GM21576 (cell line): ENCODE data around the gene CBX6.

ENCODE experiments used
- ATAC-seq: cut with Tn5 transposase; IDR thresholded peaks from one replicate; pipeline ENCODE4 v1.9.1; 2021; ENCODE audit warnings: mild to moderate bottlenecking, moderate library complexity; ENCODE audit not compliant: unreplicated experiment

Gene CBX6

GRCh38 chr22:38841211-38841610, 30.8 kb downstream of the CBX6 start:
- no peak for ATAC-seq

- ATAC-seq, result no peak
These were observed 31.9 kb downstream of the CBX6 start for GRCh38 chr22:38840129-38840528.

- no peak for ATAC-seq
These were observed 32.3 kb downstream of the CBX6 start for GRCh38 chr22:38839686-38840085.

- ATAC-seq, result no peak
These were observed 34.5 kb downstream of the CBX6 start for GRCh38 chr22:38837414-38837928.

GRCh38 chr22:38835888-38836301, 36.1 kb downstream of the CBX6 start:
- no peak for ATAC-seq

- no peak for ATAC-seq
These were observed 37.0 kb downstream of the CBX6 start for GRCh38 chr22:38834991-38835390.

- no peak for ATAC-seq
These were observed 37.6 kb downstream of the CBX6 start for GRCh38 chr22:38834215-38834953.

- ATAC-seq, result no peak
These were observed 39.0 kb downstream of the CBX6 start for GRCh38 chr22:38833061-38833460.

- no peak for ATAC-seq
These were observed 39.7 kb downstream of the CBX6 start for GRCh38 chr22:38832005-38832978.

GRCh38 chr22:38831166-38831945, 40.7 kb downstream of the CBX6 start:
- no peak for ATAC-seq

GRCh38 chr22:38830845-38831108, 41.2 kb downstream of the CBX6 start:
- ATAC-seq, result no peak

- ATAC-seq, result no peak
These were observed 41.8 kb downstream of the CBX6 start for GRCh38 chr22:38830026-38830844.

GRCh38 chr22:38829485-38829884, 42.5 kb downstream of the CBX6 start:
- no peak for ATAC-seq

- ATAC-seq, result no peak
These were observed 43.3 kb downstream of the CBX6 start for GRCh38 chr22:38828616-38829205.

- ATAC-seq, result no peak
These were observed 43.8 kb downstream of the CBX6 start for GRCh38 chr22:38828191-38828590.

GRCh38 chr22:38827510-38827909, 44.5 kb downstream of the CBX6 start:
- no peak for ATAC-seq

GRCh38 chr22:38826801-38827200, 45.2 kb downstream of the CBX6 start:
- ATAC-seq, result no peak

GRCh38 chr22:38826386-38826785, 45.6 kb downstream of the CBX6 start:
- no peak for ATAC-seq

GRCh38 chr22:38824585-38824984, 47.4 kb downstream of the CBX6 start:
- ATAC-seq, result no peak

- ATAC-seq, result no peak
These were observed 48.4 kb downstream of the CBX6 start for GRCh38 chr22:38823637-38824036.
